Osteocyte (in vitro differentiated cells): ENCODE measurements around the gene ADAT2. TPM values are rescaled to one million over a fixed set of nuclear protein-coding genes. Genes with fewer than 3 reads are reported as not detected.

Experiments
- DNase-seq: peaks from one replicate; pipeline ENCODE4 v3.0.0; 2021; ENCODE audit warnings: mixed read lengths; ENCODE audit not compliant: unreplicated experiment; ENCODE audit errors: extremely low spot score
- H3K27ac Mint-ChIP-seq: one replicate; pipeline ENCODE4 v1.8.0; 2021; ENCODE audit warnings: mild to moderate bottlenecking, mixed read lengths; ENCODE audit not compliant: unreplicated experiment
- H3K27me3 Mint-ChIP-seq: one replicate; pipeline ENCODE4 v1.8.0; 2021; ENCODE audit warnings: mixed read lengths; ENCODE audit not compliant: unreplicated experiment
- H3K36me3 Mint-ChIP-seq: one replicate; pipeline ENCODE4 v1.8.0; 2021; ENCODE audit warnings: mixed read lengths; ENCODE audit not compliant: unreplicated experiment
- H3K4me1 Mint-ChIP-seq: one replicate; pipeline ENCODE4 v1.8.0; 2021; ENCODE audit warnings: mixed read lengths; ENCODE audit not compliant: unreplicated experiment
- H3K4me3 Mint-ChIP-seq: one replicate; pipeline ENCODE4 v1.8.0; 2021; ENCODE audit warnings: mild to moderate bottlenecking, moderate library complexity, mixed read lengths; ENCODE audit not compliant: unreplicated experiment
- H3K9me3 Mint-ChIP-seq: one replicate; pipeline ENCODE4 v1.8.0; 2021; ENCODE audit warnings: mixed read lengths; ENCODE audit not compliant: unreplicated experiment
- total RNA-seq: library from RNA; stranded (reverse); gene quantifications from 2 replicates; pipeline ENCODE4 v1.2.1, GENCODE V29; 2021
- TF ChIP-seq, protein P1 (sequence below): fragments of 200-600 bp; sonication (generic); IDR thresholded peaks from 2 replicates; pipeline ENCODE4 v1.5.0; 2021; ENCODE audit warnings: antibody characterized with exemption, mild to moderate bottlenecking, moderate library complexity

ADAT2 gene
- total RNA-seq, 1 donor from 2014 or later: 4.3 TPM

DNA sequence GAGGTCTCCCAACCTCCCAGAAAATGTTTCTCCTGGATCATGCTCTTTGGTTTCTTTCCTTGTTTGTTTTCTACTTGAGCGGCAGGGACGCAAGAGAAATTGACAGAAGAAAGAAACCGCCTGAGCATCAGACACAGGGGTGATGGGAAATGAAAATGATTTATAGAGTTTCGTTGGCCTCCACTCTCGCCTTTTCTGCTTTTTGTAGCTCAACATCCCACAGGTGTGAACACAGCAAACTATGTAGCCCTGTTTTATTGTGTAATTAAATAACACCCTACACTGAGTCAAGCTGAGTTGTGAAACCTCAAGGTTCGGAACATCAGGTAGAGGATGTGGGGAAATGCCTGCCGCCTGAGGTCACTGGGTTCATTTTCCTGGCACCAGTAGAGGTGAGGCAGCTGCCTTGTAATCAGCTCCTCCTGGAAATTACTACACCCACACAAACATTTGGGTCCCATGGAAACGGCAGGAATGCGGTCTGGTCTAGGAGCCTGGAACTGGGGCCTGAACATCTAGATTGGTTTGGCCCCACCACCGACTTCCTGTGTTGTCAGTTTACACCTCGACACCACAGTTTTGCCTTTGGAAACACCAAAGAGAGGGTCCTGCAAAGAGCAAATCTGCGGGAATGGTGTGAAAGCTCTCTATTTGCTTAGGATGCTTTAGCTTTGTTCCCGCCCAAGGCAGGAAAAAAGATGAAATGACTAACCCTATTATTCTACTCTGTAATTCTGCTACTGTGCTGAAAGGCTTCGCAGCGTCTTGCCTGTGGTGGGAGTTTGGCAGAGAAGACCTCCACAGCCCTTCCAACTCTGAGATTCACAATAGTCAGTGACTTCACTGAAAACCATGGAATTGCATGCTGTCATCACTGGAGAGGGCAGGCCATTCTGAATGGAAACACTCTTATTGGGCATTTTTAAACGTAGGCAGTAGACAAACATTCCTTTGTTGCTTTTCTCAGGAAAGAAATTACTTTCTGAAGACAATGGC is 53.0 kb downstream of the ADAT2 start:
- H3K36me3 Mint-ChIP-seq: no peaks in the 10 kb centered on the region
- no peaks in the 10 kb centered on the region for H3K27me3 Mint-ChIP-seq
- DNase-seq: no peak
- no peak overlapping the region for H3K4me3 Mint-ChIP-seq
- H3K9me3 Mint-ChIP-seq: no peaks in the 10 kb centered on the region
- H3K27ac Mint-ChIP-seq: no peak overlapping the region
- peaks cover 6% of the 10 kb centered on the region for H3K4me1 Mint-ChIP-seq
- TF ChIP-seq, protein P1, sequence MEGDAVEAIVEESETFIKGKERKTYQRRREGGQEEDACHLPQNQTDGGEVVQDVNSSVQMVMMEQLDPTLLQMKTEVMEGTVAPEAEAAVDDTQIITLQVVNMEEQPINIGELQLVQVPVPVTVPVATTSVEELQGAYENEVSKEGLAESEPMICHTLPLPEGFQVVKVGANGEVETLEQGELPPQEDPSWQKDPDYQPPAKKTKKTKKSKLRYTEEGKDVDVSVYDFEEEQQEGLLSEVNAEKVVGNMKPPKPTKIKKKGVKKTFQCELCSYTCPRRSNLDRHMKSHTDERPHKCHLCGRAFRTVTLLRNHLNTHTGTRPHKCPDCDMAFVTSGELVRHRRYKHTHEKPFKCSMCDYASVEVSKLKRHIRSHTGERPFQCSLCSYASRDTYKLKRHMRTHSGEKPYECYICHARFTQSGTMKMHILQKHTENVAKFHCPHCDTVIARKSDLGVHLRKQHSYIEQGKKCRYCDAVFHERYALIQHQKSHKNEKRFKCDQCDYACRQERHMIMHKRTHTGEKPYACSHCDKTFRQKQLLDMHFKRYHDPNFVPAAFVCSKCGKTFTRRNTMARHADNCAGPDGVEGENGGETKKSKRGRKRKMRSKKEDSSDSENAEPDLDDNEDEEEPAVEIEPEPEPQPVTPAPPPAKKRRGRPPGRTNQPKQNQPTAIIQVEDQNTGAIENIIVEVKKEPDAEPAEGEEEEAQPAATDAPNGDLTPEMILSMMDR: no peak

DNA sequence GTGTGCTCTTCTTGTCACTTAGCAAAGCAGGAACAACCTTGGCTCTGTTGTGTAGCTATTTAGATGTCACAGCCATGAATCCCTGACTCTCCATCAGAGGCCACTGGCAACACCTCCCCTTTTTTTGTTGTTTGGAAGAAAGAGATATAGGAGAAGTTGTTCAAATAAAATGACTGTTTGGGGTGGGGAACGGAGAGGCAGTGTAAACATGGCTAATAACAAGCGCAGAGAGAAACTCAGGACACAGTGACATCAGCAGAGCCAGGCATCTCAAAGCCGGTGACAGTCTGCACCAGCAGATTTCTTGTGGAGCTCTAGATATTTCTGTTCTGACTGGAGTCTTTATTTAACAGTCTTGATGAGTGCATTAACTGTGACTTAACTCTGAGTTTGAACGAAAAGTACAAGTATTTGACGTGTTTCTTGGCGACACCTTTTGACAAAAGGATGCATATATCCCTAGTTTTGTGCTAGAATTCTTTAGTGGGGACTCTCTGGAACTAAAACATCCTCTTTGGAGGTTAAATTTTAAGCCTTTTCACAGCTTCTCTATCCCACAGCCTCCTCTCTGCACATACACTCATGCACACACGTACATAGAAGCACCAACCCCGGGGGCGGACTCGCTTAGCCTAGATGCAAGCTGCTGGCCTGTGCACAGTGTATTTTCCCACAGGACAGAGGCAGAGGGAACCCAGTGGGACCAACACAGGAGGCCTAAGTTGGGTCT is 53.8 kb downstream of the ADAT2 start:
- DNase-seq: no peak
- Mint-ChIP-seq H3K4me1 (peaks cover 6% of the 10 kb centered on the region), H3K27me3 (no peaks in the 10 kb centered on the region), H3K36me3 (no peaks in the 10 kb centered on the region), H3K9me3 (no peaks in the 10 kb centered on the region), H3K4me3 (no peak overlapping the region), H3K27ac (no peak overlapping the region)
- TF ChIP-seq, protein P1: no peak

DNA sequence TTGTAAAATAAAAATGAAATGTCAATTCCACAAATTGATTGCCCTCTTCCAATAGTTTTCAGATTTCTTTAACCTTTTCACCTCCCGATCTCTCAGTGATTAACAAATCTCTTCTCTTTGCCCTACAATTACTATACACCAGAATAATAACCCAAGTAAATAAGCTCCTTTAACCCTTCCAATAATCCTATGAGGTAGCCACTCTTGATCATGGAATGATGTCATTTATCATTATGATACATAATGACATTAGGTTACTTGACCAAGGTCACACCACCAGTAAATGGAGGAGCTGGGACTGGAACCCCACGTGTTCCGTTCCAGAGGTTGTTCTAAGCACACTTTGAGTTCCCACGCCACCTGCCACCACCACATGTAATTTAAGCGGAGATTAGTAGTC is 54.8 kb downstream of the ADAT2 start:
- TF ChIP-seq, protein P1: no peak
- Mint-ChIP-seq H3K27me3 (no peaks in the 10 kb centered on the region), H3K4me3 (no peak overlapping the region), H3K36me3 (no peaks in the 10 kb centered on the region), H3K4me1 (peaks cover 4% of the 10 kb centered on the region), H3K27ac (no peak overlapping the region), H3K9me3 (no peaks in the 10 kb centered on the region)
- DNase-seq: no peak

- Mint-ChIP-seq H3K36me3 (no peaks in the 10 kb centered on the region), H3K4me3 (no peak overlapping the region), H3K4me1 (peaks cover 2% of the 10 kb centered on the region), H3K27me3 (no peaks in the 10 kb centered on the region), H3K27ac (no peak overlapping the region), H3K9me3 (no peaks in the 10 kb centered on the region)
- DNase-seq: no peak
- TF ChIP-seq, protein P1: no peak
Observed at GRCh38 chr6:143394389-143394788, 56.1 kb downstream of the ADAT2 start.

GRCh38 chr6:143390278-143390677 is 60.2 kb downstream of the ADAT2 start:
- Mint-ChIP-seq H3K9me3 (no peaks in the 10 kb centered on the region), H3K27me3 (peaks cover 4% of the 10 kb centered on the region), H3K4me1 (no peaks in the 10 kb centered on the region), H3K36me3 (no peaks in the 10 kb centered on the region), H3K4me3 (no peak overlapping the region), H3K27ac (no peak overlapping the region)
- no peak for DNase-seq
- TF ChIP-seq, protein P1: no peak
